Stimulated activated CD4-positive, alpha-beta T cell treated with anti-CD3 and anti-CD28 coated beads, Interleukin-4, amount 100 ng/mL, for 48 hours (primary cell): ENCODE data around the gene ATP5PO.

Source experiments
- DNase-seq, 2 donors: peaks; one replicate each; pipeline ENCODE4 v3.0.0-alpha.2; 2020; ENCODE audit warnings: low read depth in 2 of 2

ATP5PO gene, protein sequence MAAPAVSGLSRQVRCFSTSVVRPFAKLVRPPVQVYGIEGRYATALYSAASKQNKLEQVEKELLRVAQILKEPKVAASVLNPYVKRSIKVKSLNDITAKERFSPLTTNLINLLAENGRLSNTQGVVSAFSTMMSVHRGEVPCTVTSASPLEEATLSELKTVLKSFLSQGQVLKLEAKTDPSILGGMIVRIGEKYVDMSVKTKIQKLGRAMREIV

DNA sequence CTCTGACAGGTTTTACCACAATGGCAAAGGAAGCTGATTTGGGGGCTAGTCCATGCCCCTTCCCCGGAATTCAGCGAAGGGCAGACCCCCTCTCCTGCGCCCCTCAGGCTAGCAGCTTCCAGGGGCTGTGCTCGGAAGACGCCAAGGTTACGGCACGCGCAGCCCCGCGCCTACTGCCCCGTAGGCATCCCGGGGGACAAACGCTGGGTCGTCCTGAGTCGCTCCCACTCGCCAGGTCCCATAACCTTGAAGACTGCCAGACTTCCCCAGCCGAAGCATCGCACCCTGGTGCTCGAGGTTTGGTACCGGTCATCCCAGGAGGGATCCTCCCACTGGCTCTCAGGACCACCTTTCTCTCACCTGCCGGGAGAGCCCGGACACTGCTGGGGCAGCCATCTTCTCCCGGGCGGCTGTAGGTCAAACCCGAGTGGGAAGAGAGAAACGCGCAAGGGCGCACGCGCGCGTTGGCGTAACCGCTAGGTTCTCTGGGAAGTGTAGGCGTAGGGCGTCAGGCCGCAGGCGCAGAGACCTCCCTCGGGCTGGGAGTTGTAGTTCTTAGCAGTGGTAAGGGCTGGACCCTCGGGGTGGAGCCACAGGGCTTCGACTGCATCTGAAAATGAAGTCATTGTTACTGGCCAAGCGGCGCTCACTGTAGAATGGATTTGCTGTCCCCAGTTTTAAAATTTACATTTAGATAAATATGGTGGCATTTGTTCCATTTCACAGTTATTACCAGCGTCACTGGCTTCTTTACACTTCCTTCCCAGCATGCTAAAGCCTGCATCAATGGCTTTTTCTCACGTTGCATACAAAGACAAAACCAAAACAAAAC, at the start of gene ATP5PO:
TSS of gene ATP5PO (minus strand) at position 437 of the 832 bp plus-strand sequence. CDS start at position 396, 41 bp downstream.
- peak; percentile 94 to 96 for DNase-seq

DNA sequence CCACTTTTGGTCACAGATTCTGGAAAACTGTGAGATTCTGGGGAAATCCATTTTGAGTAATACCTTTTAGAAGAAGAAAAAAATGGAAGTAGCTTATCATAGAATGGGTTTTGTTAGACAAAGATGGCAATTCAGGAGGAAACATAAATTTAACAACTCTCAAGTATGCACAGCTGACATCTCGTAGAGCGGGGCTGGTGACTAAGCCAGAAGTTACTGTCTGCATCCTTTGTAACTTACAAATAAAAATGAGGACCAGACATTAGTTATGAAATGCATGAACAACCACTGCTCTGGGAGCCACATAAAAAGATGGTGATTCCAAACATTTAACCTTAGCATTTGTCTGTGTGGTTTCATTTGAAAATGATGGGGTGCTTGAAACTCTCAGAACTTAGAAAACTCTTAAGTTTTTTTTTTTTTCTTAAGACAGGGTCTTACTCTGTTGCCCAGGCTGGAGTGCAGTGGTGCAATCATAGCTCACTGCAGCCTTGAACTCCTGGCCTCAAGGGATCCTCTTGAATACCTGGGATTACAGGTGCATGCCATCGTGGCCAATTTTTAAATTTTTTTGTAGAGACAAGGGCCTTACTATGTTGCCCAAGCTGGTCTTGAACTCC, 49.2 kb upstream of the ATP5PO start:
- DNase-seq, result no peak

DNA sequence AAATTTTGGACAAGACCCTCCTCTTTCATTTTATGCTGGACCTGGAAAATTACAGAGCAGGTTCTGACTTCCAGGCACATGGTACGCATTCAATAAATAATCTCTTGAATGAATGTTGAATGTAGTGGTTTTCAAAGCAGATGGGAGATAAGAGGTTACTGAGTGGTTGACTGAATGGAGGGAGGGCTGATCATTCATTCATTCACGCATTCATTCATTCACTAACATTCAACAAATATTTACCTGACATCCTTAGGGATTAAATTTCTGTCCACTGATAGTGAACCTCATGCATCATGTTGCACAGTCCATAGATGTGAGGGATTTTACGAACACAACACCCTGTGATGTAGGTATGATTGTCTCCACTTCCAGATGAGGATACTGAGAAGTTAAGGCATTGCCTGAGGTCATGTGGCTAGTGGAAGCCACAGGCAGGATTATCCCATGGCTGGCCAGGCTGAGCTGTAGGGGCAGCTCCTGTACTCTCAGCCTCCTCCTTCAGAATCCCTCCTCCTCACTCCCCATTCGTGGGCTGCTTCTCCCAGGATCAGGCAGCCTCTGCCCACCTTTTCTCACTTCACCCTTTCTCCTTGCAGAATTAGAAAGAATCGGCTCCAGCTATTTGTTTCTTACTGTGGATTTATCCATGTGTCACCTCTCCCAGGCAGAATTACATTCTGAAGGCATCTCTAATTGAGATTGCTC, 48.4 kb upstream of the ATP5PO start:
- no peak for DNase-seq

DNA sequence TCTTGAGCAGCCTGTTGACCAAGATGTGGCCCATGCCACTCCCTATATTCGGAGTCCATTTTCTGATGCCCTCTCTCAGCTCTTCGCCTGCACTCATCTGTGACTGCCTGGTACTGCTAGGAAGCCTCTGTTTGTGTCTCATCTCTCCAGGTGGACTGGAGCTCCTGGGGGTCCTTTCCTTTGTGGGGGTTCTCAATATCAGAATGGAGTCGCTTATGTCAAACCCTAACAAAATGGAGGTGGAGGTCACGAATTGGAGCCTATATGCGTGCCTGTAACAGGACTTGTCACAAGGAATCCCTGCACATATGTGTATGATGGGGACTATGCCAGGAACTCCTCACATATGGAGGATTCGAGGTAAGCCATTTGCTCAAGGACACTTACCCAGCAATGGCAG, 46.7 kb upstream of the ATP5PO start:
- DNase-seq, result no peak

DNA sequence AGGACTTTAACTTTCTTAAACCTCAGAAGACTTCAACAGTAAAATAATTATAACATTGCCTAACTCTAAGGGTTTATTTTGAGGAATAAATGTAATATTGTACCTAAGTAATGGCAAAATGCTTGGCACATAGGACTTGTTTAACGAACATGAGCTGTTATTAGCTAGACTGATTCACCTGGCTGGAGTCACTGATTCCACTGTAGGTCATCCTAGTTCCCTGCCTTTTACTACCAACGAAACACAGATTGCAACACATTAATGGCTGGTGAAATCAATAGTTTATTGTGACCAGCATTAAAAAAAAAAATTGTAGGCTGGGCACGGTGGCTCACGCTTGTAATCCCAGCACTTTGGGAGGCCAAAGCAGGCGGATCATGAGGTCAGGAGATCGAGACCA, 45.5 kb upstream of the ATP5PO start:
- DNase-seq, result no peak

DNA sequence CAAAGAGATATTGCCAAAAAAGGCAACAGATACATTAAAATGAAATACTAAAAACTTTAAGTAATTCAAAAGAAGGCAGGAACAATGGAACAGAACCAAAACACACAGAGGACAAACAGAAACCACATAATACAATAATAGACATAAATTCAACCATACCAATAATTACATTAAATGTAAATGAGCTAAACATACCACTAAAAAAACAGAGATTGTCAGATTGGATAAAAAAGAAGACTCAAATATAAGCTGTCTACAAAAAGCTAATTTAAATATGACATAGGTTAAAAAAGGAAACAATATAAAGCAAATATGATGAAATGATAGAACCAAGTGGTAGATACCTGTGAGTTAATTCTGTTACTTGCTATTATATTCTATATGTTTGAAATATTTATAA, 44.1 kb upstream of the ATP5PO start:
- DNase-seq, result no peak

DNA sequence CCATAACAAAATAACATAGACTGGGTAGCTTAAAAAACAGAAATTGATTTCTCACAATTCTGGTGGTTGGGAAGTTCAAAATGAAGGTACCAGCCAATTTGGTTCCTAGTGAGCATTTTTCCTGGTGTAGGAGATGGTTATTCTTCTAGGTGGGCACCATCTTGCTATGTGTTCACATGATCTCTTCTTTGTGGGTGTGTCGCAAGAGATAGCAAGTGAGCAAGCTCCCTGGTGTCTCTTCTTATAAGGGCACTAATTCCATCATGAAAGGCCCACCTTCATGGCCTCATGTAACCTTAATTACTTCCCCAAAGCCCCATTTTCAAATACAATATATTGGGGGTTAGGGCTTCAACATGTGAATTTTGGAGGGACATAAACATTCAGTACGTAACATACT, 38.8 kb upstream of the ATP5PO start:
- DNase-seq, result no peak

DNA sequence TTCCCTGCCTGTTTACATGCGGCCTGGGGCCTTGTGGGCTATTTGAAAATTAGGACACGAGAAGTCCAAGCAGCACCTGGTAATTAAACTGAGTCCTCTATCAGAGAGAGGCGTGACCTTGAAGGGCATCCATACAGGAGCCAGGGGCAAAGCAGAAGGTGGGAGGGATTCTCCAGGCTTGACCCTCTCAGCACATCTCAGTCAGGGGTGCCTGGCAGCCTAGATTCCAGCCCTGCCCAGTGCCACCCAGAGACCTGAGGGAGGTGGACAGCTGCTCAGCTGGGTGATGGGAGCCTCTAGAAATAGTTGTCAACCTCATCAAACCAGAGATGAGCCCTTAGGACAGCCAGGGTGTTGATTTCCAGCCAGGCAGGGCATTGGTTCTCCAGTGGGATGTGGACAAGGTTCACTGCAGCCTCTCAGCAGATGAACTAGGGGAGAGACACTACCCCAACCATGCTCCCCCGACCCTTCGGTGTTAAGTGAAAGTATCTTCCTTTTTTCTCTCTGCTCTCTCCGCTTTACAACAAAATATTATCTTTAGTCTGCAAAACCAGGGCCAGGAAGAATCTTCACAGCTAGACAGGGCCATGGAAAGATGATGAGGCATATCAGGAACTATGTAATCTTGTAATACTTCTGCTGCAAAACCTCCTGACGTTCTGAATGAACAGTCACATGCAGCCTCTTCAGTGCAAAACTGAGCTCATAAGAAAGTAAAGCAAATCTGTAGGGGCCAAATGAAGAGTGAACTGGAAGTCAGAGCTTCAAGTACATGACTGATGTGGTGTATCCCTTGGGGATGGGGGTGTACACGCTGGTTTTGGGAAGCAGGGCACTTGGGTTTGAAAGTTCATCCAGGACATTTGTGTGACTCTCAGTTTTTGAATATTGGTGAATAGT, 35.9 kb upstream of the ATP5PO start:
- no peak for DNase-seq

DNA sequence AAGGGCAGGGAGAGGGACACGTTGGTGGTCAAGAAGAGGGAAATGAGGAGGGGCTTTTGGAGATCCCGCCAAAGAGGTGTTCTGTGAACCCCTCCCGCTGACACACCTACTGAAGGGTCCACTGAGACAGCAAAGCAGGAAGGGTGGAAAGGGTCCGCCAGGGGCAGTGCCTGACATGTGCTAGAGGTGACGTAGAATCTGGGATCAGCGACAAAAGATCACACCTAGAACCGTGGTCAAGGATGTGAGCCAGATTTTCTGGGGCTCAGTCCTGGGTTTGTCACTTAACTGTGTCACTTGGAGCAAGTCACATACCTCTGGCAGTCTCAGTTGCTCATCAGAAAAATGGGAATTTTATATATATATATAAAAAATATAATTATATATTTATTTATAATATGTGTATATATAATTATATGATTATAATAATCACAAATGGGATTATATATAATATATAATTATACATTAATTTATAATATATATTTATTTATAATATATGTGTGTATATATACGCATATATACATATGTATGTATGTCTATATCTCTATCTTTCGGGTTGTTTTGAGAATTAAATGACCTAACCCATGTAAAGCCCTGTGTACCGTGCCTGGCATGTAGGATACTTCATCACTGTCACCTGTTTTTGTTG, 35.0 kb upstream of the ATP5PO start:
- DNase-seq, result no peak

DNA sequence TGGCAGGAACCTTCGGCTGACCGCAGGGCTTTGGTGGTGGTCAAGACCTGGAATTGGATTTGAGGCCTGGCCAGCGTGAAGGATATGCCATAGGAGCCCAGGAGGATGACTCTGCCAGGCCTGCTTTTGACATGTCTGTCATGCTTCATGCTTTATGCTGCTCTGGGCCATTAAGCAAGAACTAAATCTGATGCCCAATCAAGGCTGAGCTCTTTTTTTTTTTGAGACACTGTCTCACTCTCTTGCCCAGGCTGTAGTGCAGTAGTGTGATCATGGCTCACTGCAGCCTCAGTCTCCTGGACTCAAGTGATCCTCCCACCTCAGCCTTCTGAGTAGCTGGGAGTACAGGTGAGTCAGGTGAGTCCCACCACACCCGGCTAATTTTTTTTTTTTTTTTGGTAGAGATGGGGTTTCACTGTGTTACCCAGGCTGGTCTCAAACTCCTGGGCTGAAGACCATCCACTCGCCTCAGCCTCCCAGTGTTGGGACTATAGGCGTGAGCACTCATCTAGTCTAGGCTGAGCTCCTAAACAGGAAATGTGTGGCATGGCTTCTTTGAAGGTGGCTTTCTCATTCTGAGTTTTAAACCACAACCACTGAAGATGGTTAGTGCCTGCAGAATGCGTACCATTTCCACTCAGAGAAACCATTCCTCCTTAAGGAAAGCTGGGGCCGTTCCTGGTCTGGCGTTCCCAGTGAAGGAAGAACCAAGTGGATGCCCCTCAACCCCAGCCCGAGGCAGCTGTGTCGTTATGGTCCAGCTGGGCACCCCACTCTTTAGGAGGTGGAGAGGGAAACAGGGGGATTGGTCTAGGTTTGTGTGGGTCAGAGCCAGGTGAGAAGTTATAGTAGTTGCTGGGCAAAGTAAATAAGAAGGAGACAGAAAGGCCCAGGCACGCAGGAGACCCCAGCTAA, 34.2 kb upstream of the ATP5PO start:
- peak in 1 of 2 donors; percentile 56 for DNase-seq

DNA sequence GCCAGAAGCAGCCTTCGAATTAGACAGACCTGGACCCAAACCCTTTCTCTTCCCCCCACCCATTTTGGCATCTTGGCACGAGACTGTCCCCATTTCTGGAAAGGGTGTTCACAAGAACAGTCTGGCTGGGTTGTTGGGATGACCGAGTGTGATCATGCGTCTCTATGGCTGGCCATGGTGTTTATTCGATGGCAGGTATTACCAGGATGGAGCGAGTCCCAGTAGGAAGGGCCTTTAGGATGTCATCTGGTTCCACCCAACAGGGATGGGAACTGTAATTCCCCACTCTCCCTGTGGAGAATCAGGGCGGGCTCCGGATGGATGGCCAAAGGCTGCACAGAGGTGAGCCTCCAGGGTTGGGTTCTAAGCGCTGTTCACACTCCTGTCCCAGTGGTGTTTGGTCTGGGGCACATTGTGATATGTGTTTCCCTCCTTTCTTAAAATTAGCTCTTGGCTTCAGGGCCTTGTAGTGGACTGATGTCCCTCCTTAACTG, 33.4 kb upstream of the ATP5PO start:
- DNase-seq, result no peak

DNA sequence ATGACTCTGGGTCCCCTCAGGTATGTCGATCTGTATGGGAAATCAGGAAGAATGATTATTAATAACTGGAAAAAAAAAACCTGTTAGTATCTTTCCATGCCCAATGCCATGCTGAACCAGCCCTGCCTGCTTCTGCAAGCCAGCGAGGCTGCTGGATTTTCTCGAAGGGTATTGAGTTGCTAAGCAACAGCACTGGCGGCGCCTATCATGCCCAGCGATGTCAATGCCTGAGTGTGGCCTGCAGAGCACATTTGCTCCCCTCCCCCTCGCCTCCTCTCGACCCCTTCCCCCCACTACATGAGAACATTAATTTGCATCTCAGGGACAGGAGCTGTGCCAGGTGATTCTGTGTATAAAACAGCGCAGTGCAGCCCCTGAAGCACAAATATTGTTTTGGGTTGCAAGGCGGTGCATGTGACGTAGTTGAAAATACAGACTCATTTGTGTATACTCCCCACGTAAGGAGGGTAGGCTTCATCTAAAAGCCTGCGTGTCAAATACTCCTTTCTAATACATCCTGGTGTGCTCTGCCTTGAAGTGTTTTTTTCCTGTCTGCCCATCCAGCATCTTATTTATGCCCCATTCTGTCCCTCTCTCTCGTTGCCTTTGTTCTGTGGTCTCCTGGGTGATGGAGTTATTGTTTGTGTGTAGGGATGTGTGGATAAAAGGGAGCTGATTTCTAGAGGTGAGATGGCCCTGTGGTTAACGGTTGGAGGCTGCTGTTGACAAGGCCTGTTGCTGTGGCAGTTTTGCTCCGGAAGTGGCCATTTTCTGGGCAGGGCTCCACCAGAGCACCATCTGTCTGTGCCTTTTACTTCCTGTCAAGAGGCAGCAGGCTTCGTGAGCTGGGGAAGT, 32.7 kb upstream of the ATP5PO start:
- DNase-seq, result peak; percentile 54 to 80

DNA sequence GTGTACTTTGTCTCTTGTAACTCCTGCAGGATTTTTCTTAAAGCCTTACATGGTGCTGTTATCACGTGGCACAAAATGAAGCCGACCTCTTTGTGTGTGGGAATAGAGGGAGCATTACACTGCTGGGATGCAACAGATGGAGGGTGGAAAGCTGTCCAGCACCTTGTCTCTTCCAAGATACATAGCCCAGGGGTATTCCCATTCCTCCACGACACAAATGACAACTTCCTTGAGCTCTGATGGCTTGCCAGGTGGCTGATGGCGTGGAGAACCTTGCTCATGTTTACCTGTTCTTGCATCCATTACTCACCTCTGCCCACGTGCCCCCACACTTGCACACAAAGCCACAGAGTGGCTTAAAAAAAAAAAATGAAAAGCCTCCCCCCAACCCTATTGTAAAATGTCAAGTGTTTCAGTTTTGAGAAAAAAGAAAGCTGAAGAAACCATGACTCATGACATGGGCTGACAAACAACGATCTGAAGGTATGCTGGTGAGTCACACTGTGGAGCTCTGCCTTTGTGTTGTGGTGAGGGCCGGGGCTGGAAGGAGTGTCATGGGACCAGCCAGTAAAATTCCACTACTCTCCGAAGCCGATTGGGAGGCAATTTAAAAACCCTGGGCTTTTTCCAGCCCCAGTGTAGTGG, 32.0 kb upstream of the ATP5PO start:
- peak; percentile 61 to 86 for DNase-seq

DNA sequence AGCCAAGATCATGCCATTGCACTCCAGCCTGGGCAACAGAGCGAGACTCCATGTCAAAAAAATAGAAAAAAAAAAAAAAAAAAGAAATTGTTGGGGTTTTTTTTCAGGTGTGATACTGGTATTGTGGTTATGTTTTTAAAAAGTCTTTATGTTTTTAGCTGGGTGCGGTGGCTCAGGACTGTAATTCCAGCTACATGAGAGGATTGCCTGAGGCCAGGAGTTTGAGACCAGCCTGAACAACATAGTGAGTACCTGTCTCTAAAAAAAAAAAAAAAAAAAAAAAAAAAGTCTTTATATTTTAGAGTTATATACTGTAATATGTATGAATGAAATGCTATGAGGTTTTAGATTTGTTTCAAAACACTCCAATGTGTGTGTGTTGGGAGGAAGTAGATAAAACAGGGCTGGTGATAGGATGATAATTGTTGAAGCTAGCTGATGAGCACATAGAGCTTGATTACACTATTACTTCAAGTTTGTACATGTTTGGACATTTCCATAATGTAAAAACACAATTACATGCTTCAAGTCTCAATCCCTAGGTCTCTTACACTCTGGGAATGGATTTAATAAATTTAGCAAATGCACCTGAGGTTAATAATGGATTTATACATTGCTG, 30.2 kb upstream of the ATP5PO start:
- DNase-seq, result no peak

DNA sequence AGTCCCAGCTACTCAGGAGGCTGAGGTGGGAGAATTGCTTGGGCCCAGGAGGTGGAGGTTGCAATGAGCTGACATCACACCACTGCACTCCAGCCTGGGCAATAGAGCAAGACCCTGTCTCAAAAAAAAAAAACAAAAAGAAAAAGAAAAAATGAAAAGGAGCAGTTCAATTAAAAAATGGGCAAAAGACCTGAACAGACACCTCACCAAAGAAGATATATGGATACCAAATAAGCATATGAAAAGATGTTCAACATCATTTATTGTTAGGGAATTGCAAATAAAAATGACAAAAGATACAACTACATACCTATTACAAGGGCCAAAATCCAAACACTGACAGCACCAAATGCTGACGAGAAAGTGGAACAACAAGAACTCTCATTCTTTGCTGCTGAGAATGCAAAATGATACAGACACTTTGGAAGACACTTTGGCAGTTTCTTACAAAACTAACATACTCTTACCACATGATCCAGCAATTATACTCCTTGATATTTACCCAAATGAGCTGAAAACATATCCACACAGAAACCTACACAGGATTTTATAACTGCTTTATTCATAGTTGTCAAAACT, 28.7 kb upstream of the ATP5PO start:
- DNase-seq, result no peak

DNA sequence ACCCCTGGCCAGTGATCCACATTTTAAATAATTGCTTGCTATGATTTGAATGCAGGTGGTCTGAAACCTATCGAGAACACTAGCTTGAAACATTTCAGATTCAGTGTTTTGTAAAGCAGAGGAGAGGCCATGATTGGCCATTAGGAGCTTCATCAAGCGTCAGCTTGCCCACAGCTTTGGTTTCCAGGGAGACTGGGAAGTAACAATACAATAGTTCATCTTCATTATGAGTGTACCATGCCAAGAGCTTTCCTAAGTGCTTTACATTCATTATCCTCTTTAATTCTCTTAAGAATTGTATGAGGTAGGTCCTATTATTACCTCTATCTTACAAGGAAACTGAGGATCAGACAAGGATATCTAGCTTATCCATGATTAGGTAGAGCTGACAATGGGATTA, 27.7 kb upstream of the ATP5PO start:
- no peak for DNase-seq

DNA sequence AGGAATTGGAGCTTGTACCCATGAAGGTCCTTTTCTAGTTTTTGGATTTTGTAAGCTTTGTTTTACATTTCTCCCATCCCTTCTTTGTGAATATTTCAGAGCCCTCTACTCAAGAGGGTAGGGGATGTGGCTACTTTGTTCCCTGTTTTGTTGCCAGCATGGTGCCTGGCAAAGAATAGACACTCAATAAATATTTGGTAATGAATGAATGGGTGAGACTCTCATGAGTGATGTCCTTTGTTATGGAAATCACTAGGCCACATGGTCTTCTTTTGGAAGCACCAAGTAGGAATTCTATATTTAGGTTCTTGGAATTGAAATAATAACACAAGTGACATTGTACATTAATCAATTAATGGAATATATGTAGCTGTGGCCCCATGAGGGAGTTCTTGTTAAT, 26.8 kb upstream of the ATP5PO start:
- no peak for DNase-seq
